ENCODE data around the gene CFAP251. TPM values are rescaled to one million over a fixed set of nuclear protein-coding genes. Genes with fewer than 3 reads are reported as not detected.
"Not testable (repeated sequence)": the region's sequence is repeated elsewhere in the genome, so short reads cannot be mapped to it uniquely, and the experiment has no call there.

Gene CFAP251
- total RNA-seq, 1 donor from 2014 or later = 1.2 TPM

DNA sequence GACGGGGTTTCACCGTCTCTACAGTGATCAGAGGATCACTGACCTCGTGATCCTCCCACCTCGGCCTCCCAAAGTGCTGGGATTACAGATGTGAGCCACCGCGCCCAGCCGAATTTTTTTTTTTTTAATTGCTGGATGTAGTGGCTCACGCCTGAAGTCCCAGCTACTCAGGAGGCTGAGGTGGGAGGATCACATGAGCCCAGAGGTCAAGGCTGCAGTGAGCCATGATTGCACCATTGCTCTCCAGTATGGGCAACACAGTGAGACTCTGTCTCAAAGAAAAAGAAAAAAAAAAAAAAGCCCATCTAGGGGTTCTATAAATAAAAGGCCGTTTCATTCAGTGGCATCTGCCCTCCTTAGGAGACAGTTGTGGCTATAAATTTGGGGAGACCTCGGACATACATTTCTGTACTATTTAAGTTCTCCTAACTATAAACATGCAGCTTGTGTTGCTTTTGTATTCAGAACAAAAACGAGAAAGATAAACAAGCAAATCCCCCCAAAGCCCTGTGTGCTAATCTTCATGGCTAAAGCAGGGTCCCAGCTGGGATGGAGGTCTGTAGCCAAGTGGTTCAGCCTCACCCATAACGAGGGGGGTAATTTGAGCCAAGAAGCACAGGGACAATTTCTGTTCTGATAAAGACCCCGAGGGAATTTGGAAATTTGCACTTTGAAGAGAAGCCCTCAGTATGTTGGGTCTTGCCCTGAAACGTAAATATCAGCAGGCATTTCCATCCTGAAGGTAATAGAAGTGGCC, 68.3 kb downstream of the CFAP251 start:
- intact Hi-C loops (cut with micrococcal nuclease) = no loop called here
- H3K27ac Mint-ChIP-seq = no peak overlapping the region
- H3K9me3 Mint-ChIP-seq = no peaks in the 10 kb centered on the region
- TF ChIP-seq, protein P1, sequence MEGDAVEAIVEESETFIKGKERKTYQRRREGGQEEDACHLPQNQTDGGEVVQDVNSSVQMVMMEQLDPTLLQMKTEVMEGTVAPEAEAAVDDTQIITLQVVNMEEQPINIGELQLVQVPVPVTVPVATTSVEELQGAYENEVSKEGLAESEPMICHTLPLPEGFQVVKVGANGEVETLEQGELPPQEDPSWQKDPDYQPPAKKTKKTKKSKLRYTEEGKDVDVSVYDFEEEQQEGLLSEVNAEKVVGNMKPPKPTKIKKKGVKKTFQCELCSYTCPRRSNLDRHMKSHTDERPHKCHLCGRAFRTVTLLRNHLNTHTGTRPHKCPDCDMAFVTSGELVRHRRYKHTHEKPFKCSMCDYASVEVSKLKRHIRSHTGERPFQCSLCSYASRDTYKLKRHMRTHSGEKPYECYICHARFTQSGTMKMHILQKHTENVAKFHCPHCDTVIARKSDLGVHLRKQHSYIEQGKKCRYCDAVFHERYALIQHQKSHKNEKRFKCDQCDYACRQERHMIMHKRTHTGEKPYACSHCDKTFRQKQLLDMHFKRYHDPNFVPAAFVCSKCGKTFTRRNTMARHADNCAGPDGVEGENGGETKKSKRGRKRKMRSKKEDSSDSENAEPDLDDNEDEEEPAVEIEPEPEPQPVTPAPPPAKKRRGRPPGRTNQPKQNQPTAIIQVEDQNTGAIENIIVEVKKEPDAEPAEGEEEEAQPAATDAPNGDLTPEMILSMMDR (IDR thresholded peaks at IDR 0.05) = no peak
- no peaks in the 10 kb centered on the region for H3K36me3 Mint-ChIP-seq (ENCODE audit: low read depth)
- CTCF ChIA-PET = interaction anchor here (0.6 kb wide), 1 partner anchor 41 kb away, joined by 4 read pairs; no protein-coding TSS in a partner anchor
- H3K4me3 Mint-ChIP-seq = no peak overlapping the region
- POLR2A ChIA-PET = no interaction called here
- no peaks in the 10 kb centered on the region for H3K27me3 Mint-ChIP-seq
- DNase-seq = no peak
- H3K4me1 Mint-ChIP-seq = peaks cover 48% of the 10 kb centered on the region
- no peak for ATAC-seq (ENCODE audit: low read depth)

GRCh38 chr12:121988519-121988918, 70.1 kb downstream of the CFAP251 start:
- CTCF ChIA-PET; H3K4me3 Mint-ChIP-seq; H3K36me3 Mint-ChIP-seq (ENCODE audit: low read depth); H3K9me3 Mint-ChIP-seq; H3K27ac Mint-ChIP-seq; DNase-seq; H3K27me3 Mint-ChIP-seq; intact Hi-C loops (cut with micrococcal nuclease); ATAC-seq (ENCODE audit: low read depth): not testable (repeated sequence)
- H3K4me1 Mint-ChIP-seq = peaks cover 43% of the 10 kb centered on the region
- POLR2A ChIA-PET = interaction anchor here (0.6 to 1.0 kb wide), 4 partner anchors 8 to 35 kb away, joined by 3 to 8 read pairs (median 4); no protein-coding TSS in a partner anchor

DNA sequence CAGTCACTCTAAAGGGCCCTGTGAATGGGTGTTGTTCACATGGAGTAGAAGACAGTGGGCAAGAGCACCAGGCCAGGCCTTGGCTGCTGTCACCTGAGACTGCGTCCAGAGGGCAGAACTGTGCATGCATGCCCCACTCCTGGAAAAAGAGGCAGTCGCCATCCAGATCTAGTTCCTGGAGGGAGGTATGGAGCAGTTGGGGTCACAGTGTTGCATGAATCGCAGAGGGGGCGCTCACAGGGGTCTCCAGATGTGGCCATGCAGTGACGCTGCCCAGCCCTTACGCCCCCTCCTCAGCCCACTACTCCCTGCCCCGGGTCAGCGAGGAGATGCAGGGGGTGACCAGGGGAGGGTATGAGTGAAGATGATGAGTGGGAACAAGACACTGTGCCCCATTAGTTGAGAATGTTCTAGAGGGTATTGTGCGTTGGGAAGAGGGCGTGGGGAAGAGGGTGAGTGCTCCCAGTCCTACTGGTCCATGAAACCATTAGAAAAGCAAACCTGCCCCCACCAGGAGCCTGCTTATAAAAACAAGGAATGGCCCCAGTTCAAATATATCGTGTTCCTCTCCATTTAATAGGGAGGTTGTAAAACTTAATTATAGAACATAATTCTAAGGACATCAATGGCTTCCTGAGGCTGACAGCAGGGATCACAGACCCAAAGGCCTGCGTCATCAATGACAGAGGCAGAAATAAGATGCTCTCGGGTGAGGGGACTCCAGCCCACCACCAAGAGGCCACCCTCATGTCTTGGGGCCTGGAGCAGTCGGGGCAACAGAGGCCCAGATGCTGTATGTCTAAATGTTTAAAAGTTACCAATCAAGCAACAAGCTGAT, 71.1 kb downstream of the CFAP251 start:
- CTCF ChIA-PET = no interaction called here
- intact Hi-C loops (cut with micrococcal nuclease) = loop anchor here (5.0 kb wide), 1 partner anchor 38 kb away; no protein-coding TSS in a partner anchor
- TF ChIP-seq, protein P1 (IDR thresholded peaks at IDR 0.05) = no peak
- H3K4me1 Mint-ChIP-seq = peaks cover 34% of the 10 kb centered on the region
- H3K27me3 Mint-ChIP-seq = no peaks in the 10 kb centered on the region
- no peaks in the 10 kb centered on the region for H3K36me3 Mint-ChIP-seq (ENCODE audit: low read depth)
- POLR2A ChIA-PET = interaction anchor here (0.8 to 3.3 kb wide), 4 partner anchors 9 to 36 kb away, joined by 3 to 98 read pairs (median 47); no protein-coding TSS in a partner anchor
- no peaks in the 10 kb centered on the region for H3K9me3 Mint-ChIP-seq
- DNase-seq (no peak), ATAC-seq (ENCODE audit: low read depth) (no peak)
- H3K4me3 Mint-ChIP-seq = no peak overlapping the region
- no peak overlapping the region for H3K27ac Mint-ChIP-seq

GRCh38 chr12:121990114-121990647, 71.8 kb downstream of the CFAP251 start:
- no peak for ATAC-seq (ENCODE audit: low read depth)
- ChIA-PET CTCF (interaction anchor here (0.9 to 2.8 kb wide), 5 partner anchors 14 to 72 kb away, joined by 3 to 11 read pairs (median 8); partner anchors contain the start of genes BCL7A and CFAP251), POLR2A (interaction anchor here (0.9 to 3.3 kb wide), 7 partner anchors 10 to 189 kb away, joined by 3 to 130 read pairs (median 12); partner anchors contain the start of genes CFAP251 and PSMD9)

More at GRCh38 chr12:121990114-121990647, 71.8 kb downstream of the CFAP251 start:
- no peaks in the 10 kb centered on the region for H3K9me3 Mint-ChIP-seq
- intact Hi-C loops (cut with micrococcal nuclease) = loop anchor here (5.0 kb wide), 1 partner anchor 37 kb away; no protein-coding TSS in a partner anchor
- DNase-seq = no peak
- H3K4me3 Mint-ChIP-seq = no peak overlapping the region
- TF ChIP-seq, protein P1 (IDR thresholded peaks at IDR 0.05) = no peak
- H3K36me3 Mint-ChIP-seq (ENCODE audit: low read depth) = no peaks in the 10 kb centered on the region
- H3K4me1 Mint-ChIP-seq = peaks cover 30% of the 10 kb centered on the region
- H3K27ac Mint-ChIP-seq = peak overlapping the region; percentile 97
- H3K27me3 Mint-ChIP-seq = no peaks in the 10 kb centered on the region

Data from activated B cell treated with CpG ODN at 0.5 μM for 24 hours (primary cell).